ENCODE data around the gene PDIA6. TPM values are rescaled to one million over a fixed set of nuclear protein-coding genes. Genes with fewer than 3 reads are reported as not detected.

The PDIA6 gene
- total and polyA plus RNA-seq, 4 donors: 164 to 222 (median 168) TPM

DNA sequence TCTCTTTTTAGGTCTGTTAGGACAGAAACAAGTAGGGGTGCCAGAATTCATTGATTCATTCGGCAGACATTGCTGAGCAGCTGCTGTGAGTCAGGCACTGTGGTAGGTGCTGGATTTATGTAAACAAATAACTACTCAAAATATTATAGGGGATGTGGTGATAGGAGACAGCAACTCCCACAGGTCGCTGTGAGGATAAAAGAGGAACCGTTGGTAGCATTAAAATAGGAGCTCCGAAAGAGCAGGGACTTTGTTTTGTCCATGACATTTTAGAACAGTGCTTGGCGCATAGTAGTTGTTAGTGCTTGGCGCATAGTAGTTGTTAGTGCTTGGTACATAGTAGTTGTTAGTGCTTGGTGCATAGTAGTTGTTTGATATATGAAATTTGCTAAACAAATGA lies 62.0 kb downstream of the PDIA6 start:
- Histone ChIP-seq H3K27ac (ENCODE audit: low read depth, low read length) (no peak overlapping the region), H3K4me1 (ENCODE audit: control insufficient read depth, insufficient read depth, low read length) (no peaks in the 10 kb centered on the region), H3K36me3 (ENCODE audit: control insufficient read depth, insufficient read depth, low read length) (no peaks in the 10 kb centered on the region), H3K4me3 (ENCODE audit: low read depth, low read length) (no peak overlapping the region), H3K9me3 (ENCODE audit: control insufficient read depth, insufficient read depth, low read length) (no peaks in the 10 kb centered on the region), H3K27me3 (ENCODE audit: control insufficient read depth, insufficient read depth, low read length) (no peaks in the 10 kb centered on the region)
- no peak for DNase-seq (ENCODE audit: low read depth in 4 of 6, low spot score in 6 of 6)
- 97% methylated on average over 5 of the region's 6 CpGs for WGBS (ENCODE audit: insufficient coverage)

- Histone ChIP-seq H3K4me3 (ENCODE audit: low read depth, low read length) (no peak overlapping the region), H3K27ac (ENCODE audit: low read depth, low read length) (no peak overlapping the region), H3K9me3 (ENCODE audit: control insufficient read depth, insufficient read depth, low read length) (no peaks in the 10 kb centered on the region), H3K4me1 (ENCODE audit: control insufficient read depth, insufficient read depth, low read length) (no peaks in the 10 kb centered on the region), H3K36me3 (ENCODE audit: control insufficient read depth, insufficient read depth, low read length) (no peaks in the 10 kb centered on the region), H3K27me3 (ENCODE audit: control insufficient read depth, insufficient read depth, low read length) (no peaks in the 10 kb centered on the region)
- WGBS (ENCODE audit: insufficient coverage): 91% methylated on average over 9 of the region's 11 CpGs
- DNase-seq (ENCODE audit: low read depth in 4 of 6, low spot score in 6 of 6): no peak
These were observed 69.9 kb downstream of the PDIA6 start for GRCh38 chr2:10742666-10743065.

- 31% methylated on average over 2 of the region's 2 CpGs for WGBS (ENCODE audit: insufficient coverage)
- DNase-seq (ENCODE audit: low read depth in 4 of 6, low spot score in 6 of 6): no peak
- Histone ChIP-seq H3K4me3 (ENCODE audit: low read depth, low read length) (no peak overlapping the region), H3K9me3 (ENCODE audit: control insufficient read depth, insufficient read depth, low read length) (no peaks in the 10 kb centered on the region), H3K27ac (ENCODE audit: low read depth, low read length) (no peak overlapping the region), H3K4me1 (ENCODE audit: control insufficient read depth, insufficient read depth, low read length) (no peaks in the 10 kb centered on the region), H3K36me3 (ENCODE audit: control insufficient read depth, insufficient read depth, low read length) (no peaks in the 10 kb centered on the region), H3K27me3 (ENCODE audit: control insufficient read depth, insufficient read depth, low read length) (no peaks in the 10 kb centered on the region)
These were observed 71.4 kb downstream of the PDIA6 start for GRCh38 chr2:10741139-10741538.

DNA sequence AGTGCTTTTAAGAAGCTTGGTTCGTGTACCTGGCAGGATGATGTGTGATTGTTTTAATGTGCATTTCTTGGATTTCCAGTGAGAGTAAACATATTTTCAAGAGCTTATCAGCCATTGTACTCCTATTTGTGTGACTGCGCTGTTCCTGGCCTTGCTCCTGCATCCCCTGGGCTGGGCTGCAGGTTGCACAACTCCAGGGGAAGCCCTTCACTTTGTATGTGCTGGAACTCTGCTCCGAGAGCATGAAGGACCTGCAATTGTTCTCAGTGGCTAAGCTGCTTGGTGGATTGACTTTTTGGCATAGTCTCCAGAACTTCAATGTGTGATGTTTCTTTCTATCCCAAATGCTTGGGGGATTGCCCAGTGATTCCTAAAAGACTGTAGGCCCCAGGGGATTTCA lies 72.4 kb downstream of the PDIA6 start:
- Histone ChIP-seq H3K36me3 (ENCODE audit: control insufficient read depth, insufficient read depth, low read length) (no peaks in the 10 kb centered on the region), H3K4me3 (ENCODE audit: low read depth, low read length) (no peak overlapping the region), H3K9me3 (ENCODE audit: control insufficient read depth, insufficient read depth, low read length) (no peaks in the 10 kb centered on the region), H3K4me1 (ENCODE audit: control insufficient read depth, insufficient read depth, low read length) (no peaks in the 10 kb centered on the region), H3K27ac (ENCODE audit: low read depth, low read length) (no peak overlapping the region), H3K27me3 (ENCODE audit: control insufficient read depth, insufficient read depth, low read length) (no peaks in the 10 kb centered on the region)
- whole genome bisulfite sequencing (ENCODE audit: insufficient coverage): 94% methylated on average over 1 of the region's 3 CpGs
- no peak for DNase-seq (ENCODE audit: low read depth in 4 of 6, low spot score in 6 of 6)

DNA sequence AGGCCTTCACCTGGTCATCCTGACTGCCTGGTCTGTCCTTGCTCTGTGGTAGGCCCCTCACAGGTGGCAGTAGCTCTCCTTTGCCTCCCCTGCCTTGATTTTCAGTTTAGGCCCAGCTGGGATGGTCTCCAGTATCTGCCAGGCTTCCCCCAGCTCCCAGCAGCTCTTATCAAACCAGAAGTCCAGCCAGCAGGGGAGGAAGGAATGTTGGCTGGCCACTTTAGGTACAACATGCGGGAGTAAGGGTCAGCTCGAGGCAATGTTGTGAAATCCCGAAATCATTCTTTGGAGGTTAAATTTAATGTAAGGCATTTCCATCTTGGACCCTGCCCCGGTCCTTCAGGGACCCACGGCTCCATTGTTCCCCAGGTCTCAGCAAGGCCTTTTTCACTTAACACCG lies 74.4 kb downstream of the PDIA6 start:
- Histone ChIP-seq H3K4me1 (ENCODE audit: control insufficient read depth, insufficient read depth, low read length) (no peaks in the 10 kb centered on the region), H3K4me3 (ENCODE audit: low read depth, low read length) (no peak overlapping the region), H3K9me3 (ENCODE audit: control insufficient read depth, insufficient read depth, low read length) (no peaks in the 10 kb centered on the region), H3K27ac (ENCODE audit: low read depth, low read length) (no peak overlapping the region), H3K36me3 (ENCODE audit: control insufficient read depth, insufficient read depth, low read length) (no peaks in the 10 kb centered on the region), H3K27me3 (ENCODE audit: control insufficient read depth, insufficient read depth, low read length) (no peaks in the 10 kb centered on the region)
- DNase-seq (ENCODE audit: low read depth in 4 of 6, low spot score in 6 of 6): no peak
- WGBS (ENCODE audit: insufficient coverage): 90% methylated on average over 6 of the region's 6 CpGs

GRCh38 chr2:10733980-10734379 lies 78.6 kb downstream of the PDIA6 start:
- H3K36me3 ChIP-seq (ENCODE audit: control insufficient read depth, insufficient read depth, low read length): no peaks in the 10 kb centered on the region
- H3K27me3 ChIP-seq (ENCODE audit: control insufficient read depth, insufficient read depth, low read length): no peaks in the 10 kb centered on the region
- WGBS (ENCODE audit: insufficient coverage): 69% methylated on average over 1 of the region's 5 CpGs
- no peak for DNase-seq (ENCODE audit: low read depth in 4 of 6, low spot score in 6 of 6)
- no peaks in the 10 kb centered on the region for H3K9me3 ChIP-seq (ENCODE audit: control insufficient read depth, insufficient read depth, low read length)
- H3K27ac ChIP-seq (ENCODE audit: low read depth, low read length): no peak overlapping the region
- H3K4me3 ChIP-seq (ENCODE audit: low read depth, low read length): no peak overlapping the region
- no peaks in the 10 kb centered on the region for H3K4me1 ChIP-seq (ENCODE audit: control insufficient read depth, insufficient read depth, low read length)

- DNase-seq (ENCODE audit: low read depth in 4 of 6, low spot score in 6 of 6): no peak
- WGBS (ENCODE audit: insufficient coverage): 45% methylated on average over 6 of the region's 6 CpGs
- no peaks in the 10 kb centered on the region for H3K9me3 ChIP-seq (ENCODE audit: control insufficient read depth, insufficient read depth, low read length)
These were observed 79.0 kb downstream of the PDIA6 start for GRCh38 chr2:10733566-10733925.

More at GRCh38 chr2:10733566-10733925, 79.0 kb downstream of the PDIA6 start:
- H3K36me3 ChIP-seq (ENCODE audit: control insufficient read depth, insufficient read depth, low read length): no peaks in the 10 kb centered on the region
- no peaks in the 10 kb centered on the region for H3K4me1 ChIP-seq (ENCODE audit: control insufficient read depth, insufficient read depth, low read length)
- no peak overlapping the region for H3K4me3 ChIP-seq (ENCODE audit: low read depth, low read length)
- no peak overlapping the region for H3K27ac ChIP-seq (ENCODE audit: low read depth, low read length)
- H3K27me3 ChIP-seq (ENCODE audit: control insufficient read depth, insufficient read depth, low read length): no peaks in the 10 kb centered on the region

Small RNA genes within 50 kb of the gene (small RNA-seq; reads per million reads assigned to genes)
- gene RNU7-138P (ENCODE audit: low replicate concordance): not detected
- not detected for gene RNU7-176P (ENCODE audit: low replicate concordance)

Other genes with a start within 250 kb of the PDIA6 start
- gene NOL10, start 122.8 kb downstream of the PDIA6 start, total RNA-seq: 10 to 100 TPM; 26.0 to 36.3 TPM
- 10 to 100 TPM; 17.0 to 17.8 TPM for gene NOL10, start 122.8 kb downstream of the PDIA6 start, polyA plus RNA-seq (ENCODE audit: insufficient read length in 2 of 2)
- under 1 TPM; 0.77 to 0.79 TPM for gene ATP6V1C2, start 91.2 kb downstream of the PDIA6 start, total RNA-seq
- 1 to 10 TPM; 2.6 to 3.5 TPM for gene ATP6V1C2, start 91.2 kb downstream of the PDIA6 start, polyA plus RNA-seq (ENCODE audit: insufficient read length in 2 of 2)
- gene KCNF1, start 99.1 kb upstream of the PDIA6 start, total RNA-seq: 1 to 10 TPM; 4.3 to 6.5 TPM
- gene KCNF1, start 99.1 kb upstream of the PDIA6 start, polyA plus RNA-seq (ENCODE audit: insufficient read length in 2 of 2): 10 to 100 TPM; 16.5 to 19.7 TPM

Measured in spinal cord (tissue), 10 donors.